ENCODE results near the gene CHTF8.

DNA sequence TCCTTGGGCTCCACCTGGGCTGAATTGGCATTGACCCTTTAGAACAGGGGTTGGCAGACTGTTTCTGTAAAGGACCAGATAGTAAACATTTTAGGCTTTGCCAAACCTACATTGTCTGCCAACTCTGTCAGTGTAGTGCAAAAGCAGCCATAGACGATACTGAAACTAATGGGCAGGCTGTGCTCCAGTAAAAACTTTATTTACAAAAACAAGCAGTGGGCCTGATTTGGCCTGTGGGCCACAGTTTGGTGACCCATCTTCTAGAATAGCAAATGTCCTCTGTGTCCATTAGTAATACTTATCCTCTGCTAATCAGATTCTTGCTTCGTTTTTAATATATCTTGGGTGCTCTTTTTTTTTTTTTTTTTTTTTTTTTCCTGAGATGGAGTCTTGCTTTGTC is 6.2 kb upstream of the CHTF8 start:
- TF ChIP-seq, protein P1, sequence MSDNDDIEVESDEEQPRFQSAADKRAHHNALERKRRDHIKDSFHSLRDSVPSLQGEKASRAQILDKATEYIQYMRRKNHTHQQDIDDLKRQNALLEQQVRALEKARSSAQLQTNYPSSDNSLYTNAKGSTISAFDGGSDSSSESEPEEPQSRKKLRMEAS (IDR thresholded peaks at IDR 0.05; ENCODE audit: low read depth), result no peak
- TF ChIP-seq, protein P2, sequence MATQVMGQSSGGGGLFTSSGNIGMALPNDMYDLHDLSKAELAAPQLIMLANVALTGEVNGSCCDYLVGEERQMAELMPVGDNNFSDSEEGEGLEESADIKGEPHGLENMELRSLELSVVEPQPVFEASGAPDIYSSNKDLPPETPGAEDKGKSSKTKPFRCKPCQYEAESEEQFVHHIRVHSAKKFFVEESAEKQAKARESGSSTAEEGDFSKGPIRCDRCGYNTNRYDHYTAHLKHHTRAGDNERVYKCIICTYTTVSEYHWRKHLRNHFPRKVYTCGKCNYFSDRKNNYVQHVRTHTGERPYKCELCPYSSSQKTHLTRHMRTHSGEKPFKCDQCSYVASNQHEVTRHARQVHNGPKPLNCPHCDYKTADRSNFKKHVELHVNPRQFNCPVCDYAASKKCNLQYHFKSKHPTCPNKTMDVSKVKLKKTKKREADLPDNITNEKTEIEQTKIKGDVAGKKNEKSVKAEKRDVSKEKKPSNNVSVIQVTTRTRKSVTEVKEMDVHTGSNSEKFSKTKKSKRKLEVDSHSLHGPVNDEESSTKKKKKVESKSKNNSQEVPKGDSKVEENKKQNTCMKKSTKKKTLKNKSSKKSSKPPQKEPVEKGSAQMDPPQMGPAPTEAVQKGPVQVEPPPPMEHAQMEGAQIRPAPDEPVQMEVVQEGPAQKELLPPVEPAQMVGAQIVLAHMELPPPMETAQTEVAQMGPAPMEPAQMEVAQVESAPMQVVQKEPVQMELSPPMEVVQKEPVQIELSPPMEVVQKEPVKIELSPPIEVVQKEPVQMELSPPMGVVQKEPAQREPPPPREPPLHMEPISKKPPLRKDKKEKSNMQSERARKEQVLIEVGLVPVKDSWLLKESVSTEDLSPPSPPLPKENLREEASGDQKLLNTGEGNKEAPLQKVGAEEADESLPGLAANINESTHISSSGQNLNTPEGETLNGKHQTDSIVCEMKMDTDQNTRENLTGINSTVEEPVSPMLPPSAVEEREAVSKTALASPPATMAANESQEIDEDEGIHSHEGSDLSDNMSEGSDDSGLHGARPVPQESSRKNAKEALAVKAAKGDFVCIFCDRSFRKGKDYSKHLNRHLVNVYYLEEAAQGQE (IDR thresholded peaks at IDR 0.05; ENCODE audit: low read depth, low read length), result no peak
- TF ChIP-seq, protein P3, sequence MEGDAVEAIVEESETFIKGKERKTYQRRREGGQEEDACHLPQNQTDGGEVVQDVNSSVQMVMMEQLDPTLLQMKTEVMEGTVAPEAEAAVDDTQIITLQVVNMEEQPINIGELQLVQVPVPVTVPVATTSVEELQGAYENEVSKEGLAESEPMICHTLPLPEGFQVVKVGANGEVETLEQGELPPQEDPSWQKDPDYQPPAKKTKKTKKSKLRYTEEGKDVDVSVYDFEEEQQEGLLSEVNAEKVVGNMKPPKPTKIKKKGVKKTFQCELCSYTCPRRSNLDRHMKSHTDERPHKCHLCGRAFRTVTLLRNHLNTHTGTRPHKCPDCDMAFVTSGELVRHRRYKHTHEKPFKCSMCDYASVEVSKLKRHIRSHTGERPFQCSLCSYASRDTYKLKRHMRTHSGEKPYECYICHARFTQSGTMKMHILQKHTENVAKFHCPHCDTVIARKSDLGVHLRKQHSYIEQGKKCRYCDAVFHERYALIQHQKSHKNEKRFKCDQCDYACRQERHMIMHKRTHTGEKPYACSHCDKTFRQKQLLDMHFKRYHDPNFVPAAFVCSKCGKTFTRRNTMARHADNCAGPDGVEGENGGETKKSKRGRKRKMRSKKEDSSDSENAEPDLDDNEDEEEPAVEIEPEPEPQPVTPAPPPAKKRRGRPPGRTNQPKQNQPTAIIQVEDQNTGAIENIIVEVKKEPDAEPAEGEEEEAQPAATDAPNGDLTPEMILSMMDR (IDR thresholded peaks at IDR 0.05), result no peak
- no peak for TF ChIP-seq RXRA (IDR thresholded peaks at IDR 0.05; ENCODE audit: borderline replicate concordance, low read depth)
- no peak for TF ChIP-seq RCOR1 (IDR thresholded peaks at IDR 0.05; ENCODE audit: low read length)
- TF ChIP-seq ELF1 (IDR thresholded peaks at IDR 0.05), result no peak
- no peak for TF ChIP-seq MEF2A (IDR thresholded peaks at IDR 0.05; ENCODE audit: borderline replicate concordance, low read depth)
- no peak for TF ChIP-seq GATA2 (CRISPR knock-in tag; IDR thresholded peaks at IDR 0.05)
- no peak for TF ChIP-seq YY1 (IDR thresholded peaks at IDR 0.05; ENCODE audit: low read depth)

All from SK-N-SH (cell line).